ENCODE data around the gene PTPRM.

Gene PTPRM

GRCh38 chr18:8139891-8140406 is 572.8 kb downstream of the PTPRM start:
- no peaks in the 10 kb centered on the region for H3K9me3 ChIP-seq (ENCODE audit: control insufficient read depth, low read length)
- no peaks in the 10 kb centered on the region for H3K27me3 ChIP-seq (ENCODE audit: control insufficient read depth, insufficient read depth, low read length, poor library complexity, severe bottlenecking)
- no peaks in the 10 kb centered on the region for H3K4me1 ChIP-seq (ENCODE audit: control insufficient read depth, insufficient read depth, low read length)
- H3K27ac ChIP-seq (ENCODE audit: insufficient read depth, low read depth, low read length, poor library complexity, severe bottlenecking), result no peak overlapping the region
- H3K36me3 ChIP-seq (ENCODE audit: control insufficient read depth, insufficient read depth, low read length), result no peaks in the 10 kb centered on the region
- no peak overlapping the region for H3K4me3 ChIP-seq (ENCODE audit: insufficient read depth, low read depth, low read length)
- 92 to 93% methylated on average over 7 of the region's 7 CpGs for WGBS, 2 experiments

GRCh38 chr18:8140841-8141501 is 573.9 kb downstream of the PTPRM start:
- H3K4me1 ChIP-seq (ENCODE audit: control insufficient read depth, insufficient read depth, low read length), result no peaks in the 10 kb centered on the region
- no peaks in the 10 kb centered on the region for H3K9me3 ChIP-seq (ENCODE audit: control insufficient read depth, low read length)
- H3K4me3 ChIP-seq (ENCODE audit: insufficient read depth, low read depth, low read length), result no peak overlapping the region
- 76 to 83% methylated on average over 8 of the region's 8 CpGs for WGBS, 2 experiments
- no peaks in the 10 kb centered on the region for H3K36me3 ChIP-seq (ENCODE audit: control insufficient read depth, insufficient read depth, low read length)
- H3K27ac ChIP-seq (ENCODE audit: insufficient read depth, low read depth, low read length, poor library complexity, severe bottlenecking), result no peak overlapping the region
- no peaks in the 10 kb centered on the region for H3K27me3 ChIP-seq (ENCODE audit: control insufficient read depth, insufficient read depth, low read length, poor library complexity, severe bottlenecking)

- Histone ChIP-seq H3K9me3 (ENCODE audit: control insufficient read depth, low read length) (no peaks in the 10 kb centered on the region), H3K36me3 (ENCODE audit: control insufficient read depth, insufficient read depth, low read length) (no peaks in the 10 kb centered on the region), H3K27me3 (ENCODE audit: control insufficient read depth, insufficient read depth, low read length, poor library complexity, severe bottlenecking) (no peaks in the 10 kb centered on the region), H3K27ac (ENCODE audit: insufficient read depth, low read depth, low read length, poor library complexity, severe bottlenecking) (no peak overlapping the region), H3K4me1 (ENCODE audit: control insufficient read depth, insufficient read depth, low read length) (no peaks in the 10 kb centered on the region), H3K4me3 (ENCODE audit: insufficient read depth, low read depth, low read length) (no peak overlapping the region)
- WGBS, 2 experiments, result 74 to 77% methylated on average over 6 to 8 of the region's 8 CpGs
Measured at GRCh38 chr18:8142131-8142711, 575.1 kb downstream of the PTPRM start.

- Histone ChIP-seq H3K4me1 (ENCODE audit: control insufficient read depth, insufficient read depth, low read length) (no peaks in the 10 kb centered on the region), H3K9me3 (ENCODE audit: control insufficient read depth, low read length) (no peaks in the 10 kb centered on the region), H3K4me3 (ENCODE audit: insufficient read depth, low read depth, low read length) (no peak overlapping the region), H3K36me3 (ENCODE audit: control insufficient read depth, insufficient read depth, low read length) (no peaks in the 10 kb centered on the region), H3K27me3 (ENCODE audit: control insufficient read depth, insufficient read depth, low read length, poor library complexity, severe bottlenecking) (no peaks in the 10 kb centered on the region), H3K27ac (ENCODE audit: insufficient read depth, low read depth, low read length, poor library complexity, severe bottlenecking) (no peak overlapping the region)
- WGBS, 2 experiments, result 90 to 94% methylated on average over 2 of the region's 2 CpGs
Measured at GRCh38 chr18:8142932-8143331, 575.8 kb downstream of the PTPRM start.

GRCh38 chr18:8151181-8151580 is 584.1 kb downstream of the PTPRM start:
- no peak overlapping the region for H3K27ac ChIP-seq (ENCODE audit: insufficient read depth, low read depth, low read length, poor library complexity, severe bottlenecking)
- H3K9me3 ChIP-seq (ENCODE audit: control insufficient read depth, low read length), result no peaks in the 10 kb centered on the region
- no peaks in the 10 kb centered on the region for H3K27me3 ChIP-seq (ENCODE audit: control insufficient read depth, insufficient read depth, low read length, poor library complexity, severe bottlenecking)
- 80 to 87% methylated on average over 6 of the region's 6 CpGs for WGBS, 2 experiments
- no peaks in the 10 kb centered on the region for H3K4me1 ChIP-seq (ENCODE audit: control insufficient read depth, insufficient read depth, low read length)
- H3K4me3 ChIP-seq (ENCODE audit: insufficient read depth, low read depth, low read length), result no peak overlapping the region
- no peaks in the 10 kb centered on the region for H3K36me3 ChIP-seq (ENCODE audit: control insufficient read depth, insufficient read depth, low read length)

GRCh38 chr18:8153887-8154583 is 586.9 kb downstream of the PTPRM start:
- no peaks in the 10 kb centered on the region for H3K36me3 ChIP-seq (ENCODE audit: control insufficient read depth, insufficient read depth, low read length)
- H3K27me3 ChIP-seq (ENCODE audit: control insufficient read depth, insufficient read depth, low read length, poor library complexity, severe bottlenecking), result no peaks in the 10 kb centered on the region
- H3K4me3 ChIP-seq (ENCODE audit: insufficient read depth, low read depth, low read length), result no peak overlapping the region
- no peaks in the 10 kb centered on the region for H3K9me3 ChIP-seq (ENCODE audit: control insufficient read depth, low read length)
- WGBS, 2 experiments, result 94 to 95% methylated on average over 10 of the region's 10 CpGs
- H3K27ac ChIP-seq (ENCODE audit: insufficient read depth, low read depth, low read length, poor library complexity, severe bottlenecking), result no peak overlapping the region
- H3K4me1 ChIP-seq (ENCODE audit: control insufficient read depth, insufficient read depth, low read length), result no peaks in the 10 kb centered on the region

- no peaks in the 10 kb centered on the region for H3K36me3 ChIP-seq (ENCODE audit: control insufficient read depth, insufficient read depth, low read length)
- no peaks in the 10 kb centered on the region for H3K27me3 ChIP-seq (ENCODE audit: control insufficient read depth, insufficient read depth, low read length, poor library complexity, severe bottlenecking)
- H3K9me3 ChIP-seq (ENCODE audit: control insufficient read depth, low read length), result no peaks in the 10 kb centered on the region
- no peak overlapping the region for H3K27ac ChIP-seq (ENCODE audit: insufficient read depth, low read depth, low read length, poor library complexity, severe bottlenecking)
- 89 to 91% methylated on average over 5 of the region's 5 CpGs for WGBS, 2 experiments
- no peak overlapping the region for H3K4me3 ChIP-seq (ENCODE audit: insufficient read depth, low read depth, low read length)
- H3K4me1 ChIP-seq (ENCODE audit: control insufficient read depth, insufficient read depth, low read length), result no peaks in the 10 kb centered on the region
Measured at GRCh38 chr18:8162802-8163201, 595.7 kb downstream of the PTPRM start.

- Histone ChIP-seq H3K9me3 (ENCODE audit: control insufficient read depth, low read length) (no peaks in the 10 kb centered on the region), H3K27ac (ENCODE audit: insufficient read depth, low read depth, low read length, poor library complexity, severe bottlenecking) (no peak overlapping the region), H3K4me3 (ENCODE audit: insufficient read depth, low read depth, low read length) (no peak overlapping the region), H3K36me3 (ENCODE audit: control insufficient read depth, insufficient read depth, low read length) (no peaks in the 10 kb centered on the region), H3K27me3 (ENCODE audit: control insufficient read depth, insufficient read depth, low read length, poor library complexity, severe bottlenecking) (no peaks in the 10 kb centered on the region), H3K4me1 (ENCODE audit: control insufficient read depth, insufficient read depth, low read length) (no peaks in the 10 kb centered on the region)
- 92 to 98% methylated on average over 3 to 4 of the region's 4 CpGs for WGBS, 2 experiments
Measured at GRCh38 chr18:8163286-8163959, 596.3 kb downstream of the PTPRM start.

GRCh38 chr18:8165095-8165494 is 598.0 kb downstream of the PTPRM start:
- WGBS, 2 experiments, result 86 to 96% methylated on average over 6 of the region's 6 CpGs

GRCh38 chr18:8167026-8167425 is 599.9 kb downstream of the PTPRM start:
- H3K27ac ChIP-seq (ENCODE audit: insufficient read depth, low read depth, low read length, poor library complexity, severe bottlenecking), result no peak overlapping the region
- H3K4me1 ChIP-seq (ENCODE audit: control insufficient read depth, insufficient read depth, low read length), result no peaks in the 10 kb centered on the region
- WGBS, 2 experiments, result 95 to 96% methylated on average over 2 of the region's 2 CpGs

More at GRCh38 chr18:8165095-8165494, 598.0 kb downstream of the PTPRM start:
- no peaks in the 10 kb centered on the region for H3K27me3 ChIP-seq (ENCODE audit: control insufficient read depth, insufficient read depth, low read length, poor library complexity, severe bottlenecking)
- H3K36me3 ChIP-seq (ENCODE audit: control insufficient read depth, insufficient read depth, low read length), result no peaks in the 10 kb centered on the region
- H3K9me3 ChIP-seq (ENCODE audit: control insufficient read depth, low read length), result no peaks in the 10 kb centered on the region
- H3K27ac ChIP-seq (ENCODE audit: insufficient read depth, low read depth, low read length, poor library complexity, severe bottlenecking), result no peak overlapping the region
- H3K4me3 ChIP-seq (ENCODE audit: insufficient read depth, low read depth, low read length), result no peak overlapping the region
- no peaks in the 10 kb centered on the region for H3K4me1 ChIP-seq (ENCODE audit: control insufficient read depth, insufficient read depth, low read length)

More at GRCh38 chr18:8167026-8167425, 599.9 kb downstream of the PTPRM start:
- Histone ChIP-seq H3K9me3 (ENCODE audit: control insufficient read depth, low read length) (no peaks in the 10 kb centered on the region), H3K36me3 (ENCODE audit: control insufficient read depth, insufficient read depth, low read length) (no peaks in the 10 kb centered on the region), H3K4me3 (ENCODE audit: insufficient read depth, low read depth, low read length) (no peak overlapping the region), H3K27me3 (ENCODE audit: control insufficient read depth, insufficient read depth, low read length, poor library complexity, severe bottlenecking) (no peaks in the 10 kb centered on the region)

All from ectodermal cell (in vitro differentiated cells).